HG02970 (cell line): ENCODE measurements around the gene PSMB5.

Experiments
- ATAC-seq: cut with Tn5 transposase; IDR thresholded peaks from one replicate; pipeline ENCODE4 v1.9.1; 2021; ENCODE audit warnings: mild to moderate bottlenecking, moderate library complexity, moderate number of reproducible peaks; ENCODE audit not compliant: unreplicated experiment, low FRiP score

The PSMB5 gene

DNA sequence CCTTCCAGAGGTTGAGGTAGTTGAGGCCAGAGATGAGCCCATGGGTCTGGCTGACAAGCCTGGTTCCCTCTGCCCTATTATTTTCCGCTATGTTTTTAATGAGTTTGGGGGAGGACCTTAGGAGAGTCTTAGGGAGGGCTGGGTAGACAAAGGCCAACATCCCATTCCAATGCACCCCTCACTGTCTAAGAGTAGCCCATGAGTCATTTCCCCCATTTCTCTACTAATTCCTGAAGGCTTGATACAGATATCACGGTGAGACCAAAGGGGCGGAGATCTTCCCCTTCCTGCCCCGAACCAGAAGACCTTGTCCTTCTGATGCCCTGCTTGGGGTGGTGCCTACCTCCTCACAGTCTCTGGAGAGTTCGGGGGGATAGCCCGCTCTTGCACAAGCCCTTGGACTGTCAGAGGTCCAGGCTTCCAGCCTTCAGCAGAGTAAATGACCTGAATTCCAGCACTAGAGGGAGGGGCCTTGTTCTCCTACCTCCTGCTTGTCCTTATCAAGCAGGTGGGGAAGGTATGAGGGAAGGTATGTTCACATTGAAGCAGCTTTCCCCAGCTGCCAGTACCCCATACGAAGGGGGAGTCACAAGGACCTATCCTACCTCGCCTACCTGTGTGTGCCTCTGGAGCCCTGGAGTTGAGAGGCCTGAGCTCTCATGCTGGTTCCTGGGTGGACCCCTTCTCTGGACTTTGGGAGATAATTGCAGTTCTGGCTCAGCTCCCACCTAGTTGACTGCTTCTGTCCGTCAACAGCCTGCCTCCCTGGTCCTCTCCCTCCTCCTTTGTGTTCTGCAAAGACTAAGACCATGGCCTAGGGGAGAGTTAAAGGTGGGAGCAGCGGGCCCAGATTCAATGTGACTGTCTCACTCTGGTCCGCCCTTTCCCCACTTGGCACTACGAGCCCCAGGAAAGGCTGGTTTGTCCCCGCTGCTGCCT lies 11.0 kb upstream of the PSMB5 start:
- ATAC-seq = no peak

DNA sequence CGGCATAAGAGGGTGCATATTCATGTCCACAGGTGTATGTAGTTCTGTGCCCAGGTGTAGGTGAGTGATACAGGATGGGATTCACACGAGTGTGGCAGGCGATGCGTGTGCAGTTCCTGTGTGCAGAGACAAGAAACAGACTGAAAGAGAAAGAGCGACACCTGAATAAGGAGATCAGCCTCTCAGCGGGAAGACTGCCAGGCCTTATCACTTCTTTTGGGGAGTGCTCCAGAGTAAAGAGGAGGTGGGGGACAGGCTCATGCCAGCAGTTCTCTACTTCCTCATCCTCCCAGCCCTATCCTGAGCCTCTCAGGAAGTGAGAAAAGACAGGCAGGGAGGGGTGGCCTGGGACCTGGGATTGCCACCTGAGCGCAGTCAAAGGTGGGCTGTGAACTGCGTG lies 10.1 kb upstream of the PSMB5 start:
- ATAC-seq = no peak

DNA sequence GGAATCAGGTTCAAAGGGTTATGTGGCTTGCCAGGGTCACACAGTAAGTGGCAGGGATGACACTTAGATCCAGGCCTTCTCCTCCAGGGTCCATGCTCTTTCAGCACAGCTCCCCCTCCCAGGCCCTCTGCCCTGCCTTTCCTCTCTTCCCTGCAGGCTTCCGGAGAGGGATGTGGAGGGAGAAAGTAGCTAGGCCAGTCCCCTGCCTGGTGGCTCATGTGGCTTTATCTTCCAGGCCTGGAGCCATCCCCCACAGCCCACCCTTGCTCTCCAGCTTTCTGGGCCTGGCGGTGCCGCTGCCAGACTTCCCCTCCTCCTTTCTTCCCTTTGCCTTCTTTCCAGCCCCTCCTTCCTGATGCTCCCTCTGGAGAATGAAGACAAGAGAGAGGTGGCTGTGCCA lies 9.1 kb upstream of the PSMB5 start:
- no peak for ATAC-seq

GRCh38 chr14:23043145-23043544 lies 8.4 kb upstream of the PSMB5 start:
- no peak for ATAC-seq

- ATAC-seq = no peak
Observed at GRCh38 chr14:23042162-23042965, 7.7 kb upstream of the PSMB5 start, which contains the start of gene PSMB11. PSMB11 (plus strand) TSS chr14:23042212; CDS start chr14:23042226, 14 bp downstream.

DNA sequence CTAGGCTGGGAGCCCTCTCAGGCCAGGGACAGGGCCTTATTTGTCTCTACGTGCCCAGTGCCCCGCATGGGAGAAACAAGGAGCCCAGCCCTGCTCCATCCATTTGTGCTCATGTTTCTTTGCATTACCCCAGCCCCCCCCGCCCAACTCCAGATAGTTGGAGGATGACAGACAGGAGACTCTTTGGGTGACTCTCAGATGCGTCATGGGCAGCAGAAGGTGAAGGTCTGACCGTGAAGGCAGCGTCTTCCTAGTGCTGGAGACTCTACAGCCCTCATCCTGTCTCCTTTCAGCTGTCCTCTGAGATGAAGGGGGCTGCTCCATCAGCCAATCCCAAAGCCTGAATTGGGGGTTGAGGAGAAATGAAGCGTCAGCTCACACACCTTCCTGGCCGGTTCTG lies 7.0 kb upstream of the PSMB5 start:
- ATAC-seq = no peak

GRCh38 chr14:23040100-23040499 lies 5.4 kb upstream of the PSMB5 start:
- ATAC-seq = no peak

DNA sequence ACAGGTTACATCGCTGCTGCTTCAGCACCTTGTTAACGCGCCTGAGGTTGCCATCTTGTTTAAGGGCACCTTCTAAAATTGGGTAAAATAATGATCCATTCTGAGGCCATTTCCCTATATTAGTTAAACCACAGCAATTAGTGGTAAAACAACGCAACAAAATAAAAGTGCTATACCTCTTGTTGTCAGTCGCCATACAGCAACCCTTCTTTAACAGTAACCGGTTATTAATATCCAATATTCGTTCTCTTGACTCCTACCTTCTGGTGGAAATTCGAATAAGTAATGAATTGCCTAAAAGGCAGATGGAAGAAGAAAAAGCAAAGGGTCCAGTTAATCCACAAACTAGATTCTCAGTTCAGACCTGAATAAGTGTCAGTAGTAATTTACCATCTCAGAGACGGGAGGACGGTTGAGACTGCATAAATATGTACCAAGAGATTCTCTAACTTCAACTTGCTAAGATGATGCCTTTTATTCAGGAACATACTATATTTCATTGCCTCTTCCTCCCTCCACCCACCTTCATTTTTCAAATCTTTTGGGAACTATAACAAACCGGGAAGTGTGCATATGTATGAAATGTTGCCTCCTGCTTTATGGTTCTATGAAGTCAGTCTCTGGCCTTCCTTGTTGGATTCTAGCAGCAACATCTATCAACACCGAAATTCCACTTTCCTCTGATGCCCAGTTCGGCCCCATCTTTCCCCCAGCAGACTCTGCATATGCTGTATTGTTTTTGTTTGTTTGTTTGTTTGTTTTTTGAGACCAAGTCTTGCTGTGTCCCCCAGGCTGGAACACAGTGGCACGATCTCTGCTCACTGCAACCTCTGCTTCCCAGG lies 824 bp upstream of the PSMB5 start:
- ATAC-seq = no peak

DNA sequence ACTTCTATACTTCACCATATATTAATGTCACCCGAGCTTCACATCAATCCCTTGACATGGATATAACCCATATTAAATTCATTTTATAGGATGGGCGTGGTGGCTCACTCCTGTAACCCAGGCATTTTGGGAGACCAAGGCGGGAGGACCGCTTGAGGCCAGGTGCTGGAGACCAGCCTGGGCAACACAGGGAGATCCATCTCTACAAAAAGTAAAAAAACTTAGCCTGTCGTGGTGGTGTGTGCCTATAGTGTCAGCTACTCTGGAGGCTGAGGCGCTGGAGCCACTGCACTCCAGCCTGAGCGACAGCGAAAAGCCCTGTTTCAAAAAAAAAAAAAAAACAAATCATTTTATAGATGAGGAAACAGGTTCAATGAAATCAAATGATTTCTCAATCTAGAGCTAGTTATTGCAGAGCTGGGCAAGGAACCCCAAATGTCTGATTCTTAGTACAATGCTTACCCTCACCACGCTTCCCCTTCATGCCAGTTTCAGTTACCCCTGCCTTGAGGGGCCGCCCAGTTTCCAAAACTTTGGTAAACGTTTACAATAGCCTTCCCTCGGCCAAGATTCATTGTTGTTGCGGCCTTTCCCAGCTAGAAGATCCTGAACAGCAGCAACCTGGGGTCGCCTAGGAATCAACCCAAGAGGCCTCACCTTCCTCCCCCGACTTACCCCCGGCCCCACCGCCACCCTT lies 751 bp downstream of the PSMB5 start:
- ATAC-seq = no peak

DNA sequence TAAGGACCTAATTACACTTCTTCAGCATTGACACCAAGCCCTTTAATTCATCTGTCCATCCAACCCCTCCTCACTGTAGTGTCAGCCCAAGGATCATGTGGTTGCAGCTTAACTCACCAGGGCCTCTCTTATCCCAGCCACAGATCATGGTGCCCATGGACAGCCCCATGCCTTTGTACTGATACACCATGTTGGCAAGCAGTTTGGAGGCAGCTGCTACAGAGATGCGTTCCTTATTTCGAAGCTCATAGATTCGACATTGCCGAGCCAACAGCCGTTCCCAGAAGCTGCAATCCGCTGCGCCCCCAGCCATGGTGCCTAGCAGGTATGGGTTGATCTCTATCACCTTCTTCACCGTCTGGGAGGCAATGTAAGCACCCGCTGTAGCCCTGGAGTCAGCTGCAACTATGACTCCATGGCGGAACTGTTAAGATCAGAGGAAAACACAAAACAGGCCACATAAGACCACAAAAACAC lies 1.4 kb downstream of the PSMB5 start:
- no peak for ATAC-seq

- no peak for ATAC-seq
Observed at GRCh38 chr14:23030936-23031335, 3.8 kb downstream of the PSMB5 start.

DNA sequence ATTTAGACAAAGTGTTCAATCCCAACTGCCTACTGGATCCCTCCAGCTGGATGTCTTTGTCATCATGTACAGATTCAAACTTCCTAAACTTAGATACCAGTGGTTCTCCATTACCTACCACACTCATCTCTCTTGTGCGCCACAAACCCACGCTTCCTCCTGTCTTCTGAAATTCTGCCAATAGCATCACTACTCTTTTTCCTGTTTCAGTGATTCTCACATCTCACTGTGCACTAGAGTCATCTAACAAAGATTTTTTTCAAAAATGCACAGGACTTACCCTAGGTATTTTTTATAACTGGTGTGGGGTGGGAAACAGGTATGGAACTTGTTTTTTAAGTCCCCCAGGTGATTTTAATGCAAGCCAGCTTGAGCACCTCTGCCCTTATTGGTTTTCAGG lies 5.9 kb downstream of the PSMB5 start:
- no peak for ATAC-seq

DNA sequence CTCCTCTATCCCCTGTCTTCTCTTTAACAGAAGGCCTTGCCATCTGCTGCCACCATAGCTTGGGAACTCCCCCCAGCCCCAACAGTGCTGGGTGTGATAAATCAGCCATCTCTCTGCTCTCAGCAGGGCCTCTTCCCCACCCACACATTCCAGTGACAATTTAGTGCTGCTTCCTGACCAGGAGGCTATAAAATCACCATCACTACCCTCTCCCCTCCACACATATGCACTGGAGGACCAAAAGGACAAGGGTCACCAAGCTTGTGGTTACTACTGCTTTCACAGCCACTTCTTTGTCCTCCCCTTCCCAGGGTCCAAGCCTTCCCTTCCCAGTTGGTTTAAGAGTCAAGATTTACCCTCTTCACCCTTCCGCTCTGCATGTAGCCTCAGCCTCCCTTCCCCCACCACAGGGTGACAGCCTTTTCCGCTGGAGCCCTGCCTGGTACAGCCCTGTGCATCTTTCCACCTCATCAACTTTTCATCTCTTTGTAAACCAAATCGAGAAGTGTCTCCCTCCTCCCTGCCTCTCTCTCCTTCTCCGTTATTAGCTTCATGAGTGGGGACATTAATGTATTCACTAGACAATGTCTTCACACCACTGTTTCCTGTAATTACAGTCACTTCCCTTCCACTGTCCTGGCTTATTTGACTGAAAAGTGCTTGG lies 9.4 kb downstream of the PSMB5 start:
- ATAC-seq = no peak

DNA sequence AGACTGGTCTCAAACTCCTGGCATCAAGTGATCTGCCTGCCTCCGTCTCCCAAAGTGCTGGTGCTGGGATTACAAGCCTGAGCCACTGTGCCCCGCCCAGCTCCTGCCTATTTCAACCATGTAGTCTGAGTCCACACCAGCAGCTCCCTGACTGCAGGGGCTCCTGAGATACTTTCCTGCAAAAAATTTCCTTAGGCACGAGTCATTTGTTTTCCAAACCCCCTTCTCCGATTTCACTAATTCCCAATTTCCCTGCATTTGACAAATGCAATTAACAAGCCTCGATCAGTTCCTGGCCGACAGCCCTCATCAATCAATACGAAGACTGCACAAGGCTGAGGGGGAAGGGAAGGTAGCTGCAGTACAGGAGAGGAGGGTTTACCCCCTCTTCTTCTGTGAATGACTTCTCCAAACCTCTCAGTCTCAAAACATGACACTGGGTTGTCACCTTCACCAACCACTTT lies 10.1 kb downstream of the PSMB5 start:
- no peak for ATAC-seq

GRCh38 chr14:23023795-23024152 lies 10.9 kb downstream of the PSMB5 start:
- no peak for ATAC-seq

GRCh38 chr14:23023022-23023794 lies 11.5 kb downstream of the PSMB5 start:
- ATAC-seq = no peak

- ATAC-seq = no peak
Observed at GRCh38 chr14:23021889-23022442, 12.7 kb downstream of the PSMB5 start.

DNA sequence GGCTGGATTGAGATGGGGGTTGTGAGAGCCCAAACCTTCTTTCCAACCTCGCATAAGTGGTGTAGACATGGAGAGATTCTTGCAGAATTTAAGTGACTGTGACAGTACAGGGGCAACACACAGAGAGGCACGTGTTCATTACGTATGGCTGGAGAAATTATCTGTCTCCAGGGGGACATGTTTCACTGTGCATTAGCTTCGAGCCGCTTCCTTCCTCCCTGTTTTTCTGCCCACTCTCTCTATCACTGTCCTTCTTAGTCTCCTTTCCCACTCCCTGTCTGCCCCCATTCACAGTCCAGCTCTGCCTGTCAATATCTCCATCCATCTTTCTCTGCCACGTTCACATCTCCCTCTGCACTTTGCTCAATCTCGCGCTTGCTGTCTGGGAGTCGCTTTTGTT lies 13.3 kb downstream of the PSMB5 start:
- no peak for ATAC-seq
